Heart right ventricle (tissue), 16 donors: ENCODE data around the gene XNDC1N. TPM values are rescaled to one million over a fixed set of nuclear protein-coding genes. Genes with fewer than 3 reads are reported as not detected.

Experiments used
- ATAC-seq, 8 donors: fragments of 200-7000 bp; cut with Tn5 transposase; one replicate each; pipeline ENCODE4 v1.9.1; 2020; ENCODE audit warnings: mild to moderate bottlenecking in 8 of 8, moderate library complexity in 8 of 8, moderate number of reproducible peaks in 1 of 8
- DNase-seq, 2 donors: peaks; one replicate each; pipeline ENCODE4 v3.0.0-alpha.2; 2020
- H3K27ac ChIP-seq, 10 donors: fragments of 200-600 bp; sonication (generic) in 2 of 10; one replicate each; pipeline versions ENCODE4 v1.5.0 to v1.8.0; 2020 to 2022; ENCODE audit warnings: mild to moderate bottlenecking in 3 of 10
- H3K27me3 ChIP-seq, 7 donors: fragments of 200-600 bp; one replicate each; pipeline ENCODE4 v1.8.0; 2021 to 2022; ENCODE audit warnings: mild to moderate bottlenecking in 2 of 7
- H3K36me3 ChIP-seq, 9 donors: fragments of 200-600 bp; sonication (generic) in 1 of 9; one replicate each; pipeline versions ENCODE4 v1.5.0 to v1.8.0; 2020 to 2022; ENCODE audit warnings: mild to moderate bottlenecking in 2 of 9
- H3K4me1 ChIP-seq, 9 donors: fragments of 200-600 bp; sonication (generic) in 1 of 9; one replicate each; pipeline versions ENCODE4 v1.5.0 to v1.8.0; 2020 to 2022; ENCODE audit warnings: mild to moderate bottlenecking in 4 of 9
- H3K4me3 ChIP-seq, 10 donors: fragments of 200-600 bp; sonication (generic) in 2 of 10; one replicate each; pipeline versions ENCODE4 v1.5.0 to v1.8.0; 2020 to 2022; ENCODE audit warnings: mild to moderate bottlenecking in 7 of 10, moderate library complexity in 2 of 10
- H3K9me3 ChIP-seq, 11 donors: fragments of 200-600 bp in 10 of 11; sonication (generic) in 2 of 11; one replicate each; pipeline versions ENCODE4 v1.5.0 to v1.8.0; 2013 to 2022; ENCODE audit warnings: mild to moderate bottlenecking in 2 of 11, control low read depth in 1 of 11, moderate library complexity in 1 of 11
- CTCF ChIP-seq, 9 donors: fragments of 200-600 bp; sonication (generic) in 2 of 9; IDR thresholded peaks; one replicate each; pipeline versions ENCODE4 v1.5.0 to v1.8.0; 2021 to 2022; ENCODE audit warnings: antibody characterized with exemption in 9 of 9, mild to moderate bottlenecking in 5 of 9, moderate library complexity in 1 of 9
- WGBS, 2 donors: extraction: QIAGEN DNeasy Blood & Tissue Kit; methylation state at CpG; one replicate each; pipeline ENCODE4 v1.1.7; 2013; ENCODE audit warnings: inconsistent platforms in 1 of 2; 5-methylcytosine and 5-hydroxymethylcytosine counted together
- intact Hi-C, 10 donors: fragments of 100-400 bp; cut with DNase I; formaldehyde crosslinking; loops; one replicate each; pipeline versions ENCODE4 v1.11.1 to v1.14.2; 2022
- polyA plus RNA-seq, 2 donors: library from polyadenylated mRNA; stranded (reverse); fragments of 200-250 nt; gene quantifications; one replicate each; pipeline ENCODE4 v1.2.3, GENCODE V29; 2013
- total RNA-seq, 10 donors: library from RNA; stranded (reverse); fragmentation: NEBNext Ultra II Directional in 3 of 10; extraction: Animal tissue kit (Norgen Biotek cat#: 25700) in 3 of 10; gene quantifications; one replicate each; pipeline versions ENCODE4 v1.2.1 to v1.2.4, GENCODE V29; 2021 to 2023
- donor health status: Arrhythmogenic right ventricular cardiomyopathy.
- donor health status: ischemic (EF 13 %, LVEDD 7.1; RV severe dilation, severe dysfunction).
- donor health status: healthy with polysubstance abuse.
- donor health status: DM: no; HTN: yes; CAD: no.
- donor health status: DM: no; HTN: no; CAD: no.
- donor health status: ischemic (EF 25% LVEDD 6.9; RV normal size, moderate dysfunction).
- donor health status: ischemic (EF 25% LVEDD 5.7; RV mildly dilated, moderate dysfunction).
- donor health status: healthy.
- donor health status: DM: yes; HTN: yes; CAD: no.
- donor health status: Ischemic cardiomyopathy.
- donor health status: ischemic (EF 35%, LVEDD 5.7; RV mildly dilated, moderate dysfunction).
- donor health status: nonischemic (EF 11% LVEDD 7.7; RV severe dilation, severe dysfunction).
- donor health status: DM: yes; HTN: yes; CAD: no.
- donor health status: PGD.
- donor health status: ischemic (EF 29% LVEDD 5.4; RV normal size, mild dysfunction).
- donor health status: nonischemic (EF 23%, LVEDD 6.1; RV moderate dilation, normal function).

The XNDC1N gene
- total and polyA plus RNA-seq, 12 donors, result 1.00 to 4.7 (median 3.4) TPM

GRCh38 chr11:71962428-71963038 lies 34.1 kb upstream of the XNDC1N start:
- peaks cover 0 to 17% (median 0%) of the 10 kb centered on the region in 9 donors for H3K4me1 ChIP-seq
- H3K36me3 ChIP-seq, result peaks cover 0 to 65% (median 23%) of the 10 kb centered on the region in 9 donors
- TF ChIP-seq CTCF (IDR thresholded peaks at IDR 0.05), result no peak
- 68 to 81% methylated on average over 2 of the region's 2 CpGs for WGBS, 2 donors
- no peak for ATAC-seq
- DNase-seq, result no peak
- no peak overlapping the region for H3K4me3 ChIP-seq
- H3K9me3 ChIP-seq, result peaks cover 0 to 8% (median 0%) of the 10 kb centered on the region in 11 donors
- intact Hi-C loops, result no loop called here
- no peaks in the 10 kb centered on the region for H3K27me3 ChIP-seq
- H3K27ac ChIP-seq, result peak overlapping the region in 2 of 10 donors; percentile 23 to 29

GRCh38 chr11:71955898-71956456 lies 27.6 kb upstream of the XNDC1N start:
- no peaks in the 10 kb centered on the region for H3K27me3 ChIP-seq
- no peak for TF ChIP-seq CTCF (IDR thresholded peaks at IDR 0.05)
- H3K27ac ChIP-seq, result no peak overlapping the region
- peaks cover 0 to 9% (median 0%) of the 10 kb centered on the region in 9 donors for H3K4me1 ChIP-seq
- H3K9me3 ChIP-seq, result no peaks in the 10 kb centered on the region
- intact Hi-C loops, result no loop called here
- no peak for ATAC-seq
- peaks cover 0 to 23% (median 5%) of the 10 kb centered on the region in 9 donors for H3K36me3 ChIP-seq
- H3K4me3 ChIP-seq, result no peak overlapping the region
- 59 to 60% methylated on average over 3 of the region's 3 CpGs for WGBS, 2 donors
- DNase-seq, result no peak

GRCh38 chr11:71951741-71952310 lies 23.4 kb upstream of the XNDC1N start:
- no peak overlapping the region for H3K27ac ChIP-seq
- H3K4me3 ChIP-seq, result no peak overlapping the region
- H3K27me3 ChIP-seq, result no peaks in the 10 kb centered on the region
- DNase-seq (no peak), ATAC-seq (no peak)
- WGBS, 2 donors, result 90 to 94% methylated on average over 4 of the region's 4 CpGs
- TF ChIP-seq CTCF (IDR thresholded peaks at IDR 0.05), result no peak
- peaks cover 0 to 22% (median 5%) of the 10 kb centered on the region in 9 donors for H3K4me1 ChIP-seq
- intact Hi-C loops, result no loop called here
- no peaks in the 10 kb centered on the region for H3K36me3 ChIP-seq
- H3K9me3 ChIP-seq, result no peaks in the 10 kb centered on the region

DNA sequence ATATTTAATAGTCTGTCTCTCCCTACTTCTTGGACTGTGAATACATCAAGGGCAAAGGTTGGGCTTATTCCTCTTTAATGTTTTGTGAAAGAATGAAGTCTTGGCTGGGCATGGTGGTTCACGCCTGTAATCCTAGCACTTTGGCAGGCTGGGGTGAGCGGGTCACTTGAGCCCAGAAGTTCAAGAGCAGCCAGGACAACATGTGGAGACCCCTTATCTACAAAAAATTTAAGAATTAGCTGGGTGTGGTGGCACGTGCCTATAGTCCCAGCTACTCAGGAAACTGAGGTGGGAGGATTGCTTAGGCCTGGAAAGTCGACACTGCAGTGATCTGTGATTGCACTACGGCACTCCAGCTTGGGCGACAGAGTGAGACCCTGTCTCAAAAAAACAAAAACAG lies 20.6 kb upstream of the XNDC1N start:
- no peak for TF ChIP-seq CTCF (IDR thresholded peaks at IDR 0.05)
- ATAC-seq (no peak), DNase-seq (no peak)
- no peaks in the 10 kb centered on the region for H3K9me3 ChIP-seq
- peaks cover 0 to 38% (median 5%) of the 10 kb centered on the region in 9 donors for H3K4me1 ChIP-seq
- intact Hi-C loops, result no loop called here
- H3K4me3 ChIP-seq, result no peak overlapping the region
- 74 to 79% methylated on average over 6 of the region's 6 CpGs for WGBS, 2 donors
- no peaks in the 10 kb centered on the region for H3K27me3 ChIP-seq
- H3K36me3 ChIP-seq, result peaks cover 0 to 10% (median 0%) of the 10 kb centered on the region in 9 donors
- H3K27ac ChIP-seq, result no peak overlapping the region
